GM19324 (cell line): ENCODE data around the gene EPSTI1.
"Not testable (repeated sequence)": the region's sequence is repeated elsewhere in the genome, so short reads cannot be mapped to it uniquely, and the experiment has no call there.

Source experiments
- ATAC-seq: cut with Tn5 transposase; IDR thresholded peaks from one replicate; pipeline ENCODE4 v1.9.1; 2021; ENCODE audit warnings: mild to moderate bottlenecking, moderate library complexity; ENCODE audit not compliant: unreplicated experiment, low FRiP score

EPSTI1 gene

DNA sequence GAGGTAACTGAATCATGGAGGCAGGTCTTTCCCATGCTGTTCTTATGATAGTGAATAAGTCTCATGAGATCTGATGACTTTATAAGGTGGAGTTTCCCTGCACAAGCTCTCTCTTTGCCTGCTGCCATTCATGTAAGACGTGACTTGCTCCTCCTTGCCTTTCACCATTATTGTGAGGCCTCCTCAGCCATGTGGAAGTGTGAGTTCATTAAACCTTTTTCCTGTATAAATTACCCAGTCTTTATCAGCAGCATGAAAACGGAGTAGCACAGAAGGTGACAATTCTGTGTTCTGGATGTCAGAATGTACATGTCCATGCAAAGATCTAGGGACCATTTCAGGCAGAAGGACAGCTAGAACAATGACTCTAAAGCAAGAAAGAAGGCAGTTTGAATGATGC is 129.7 kb downstream of the EPSTI1 start:
- ATAC-seq: not testable (repeated sequence)

DNA sequence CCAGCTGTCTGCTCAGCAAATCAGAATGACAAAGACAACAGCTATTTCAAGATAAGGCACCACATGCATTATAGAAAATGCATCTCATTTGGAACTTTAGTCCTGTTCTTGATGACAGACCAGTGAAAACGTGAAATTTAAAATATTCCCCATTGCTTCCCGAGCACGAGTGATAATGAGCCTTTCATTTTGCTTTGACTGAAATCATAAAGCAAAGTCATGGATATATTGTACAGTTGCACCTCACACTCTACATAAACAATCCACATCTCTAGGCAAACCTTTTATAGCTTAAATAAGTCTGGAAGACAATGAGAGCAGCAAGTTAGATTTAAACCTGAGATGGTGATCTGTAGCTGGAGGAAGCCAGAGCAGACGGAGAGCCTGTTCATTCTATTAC is 131.6 kb downstream of the EPSTI1 start:
- no peak for ATAC-seq

DNA sequence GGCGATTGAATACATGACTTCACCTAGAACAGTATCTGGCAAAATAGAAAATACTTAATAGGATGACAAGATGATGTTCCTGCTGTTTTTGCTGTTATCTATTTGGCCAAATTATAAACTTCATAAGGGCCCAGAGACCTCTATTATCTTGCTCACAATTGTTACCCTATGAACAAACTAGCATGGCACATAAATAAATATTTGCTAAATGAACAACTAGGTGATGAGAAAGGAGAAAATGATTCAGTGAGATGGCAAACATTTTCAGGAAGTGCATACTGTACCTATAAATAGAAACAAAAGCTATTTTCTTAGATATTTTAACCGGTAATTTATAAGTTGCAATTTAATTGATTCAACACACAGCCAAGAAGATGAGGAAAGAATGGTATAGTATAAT is 132.3 kb downstream of the EPSTI1 start:
- no peak for ATAC-seq

DNA sequence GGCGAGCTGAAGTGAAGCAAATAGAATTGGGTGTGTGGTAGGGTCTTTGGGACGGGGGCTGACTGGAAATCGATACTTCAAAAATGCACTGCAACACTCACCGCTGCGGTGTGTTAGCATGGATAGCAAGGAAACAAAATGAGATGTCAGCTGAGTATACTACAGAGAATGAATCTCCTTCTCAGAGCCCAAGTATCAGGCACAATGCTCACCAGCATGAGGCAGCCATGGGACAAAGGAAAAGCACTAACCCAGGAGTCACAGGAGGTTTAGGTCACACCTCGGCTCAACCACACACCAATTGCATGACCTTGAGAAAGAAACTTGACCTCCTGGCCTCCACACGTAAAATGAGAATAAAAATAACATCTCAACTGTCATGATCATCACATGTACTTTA is 136.6 kb downstream of the EPSTI1 start:
- ATAC-seq: no peak

DNA sequence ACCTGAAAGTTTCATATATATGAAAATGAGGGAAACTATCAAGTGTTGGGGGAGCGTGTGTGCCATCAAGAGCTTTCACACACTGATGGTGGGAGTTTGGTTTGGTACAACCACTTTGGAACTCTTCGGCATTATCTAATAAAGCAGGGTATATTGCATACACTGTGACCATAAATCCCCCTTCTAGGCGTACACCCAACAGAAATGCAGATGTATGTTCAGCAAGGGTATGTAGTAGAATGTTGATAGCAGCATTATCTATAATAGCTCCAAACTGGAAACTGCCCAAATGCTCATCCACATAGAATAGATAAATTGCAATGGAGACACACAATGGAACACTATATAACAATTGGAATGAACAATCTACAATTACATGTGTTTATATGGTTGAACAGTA is 139.9 kb downstream of the EPSTI1 start:
- no peak for ATAC-seq

DNA sequence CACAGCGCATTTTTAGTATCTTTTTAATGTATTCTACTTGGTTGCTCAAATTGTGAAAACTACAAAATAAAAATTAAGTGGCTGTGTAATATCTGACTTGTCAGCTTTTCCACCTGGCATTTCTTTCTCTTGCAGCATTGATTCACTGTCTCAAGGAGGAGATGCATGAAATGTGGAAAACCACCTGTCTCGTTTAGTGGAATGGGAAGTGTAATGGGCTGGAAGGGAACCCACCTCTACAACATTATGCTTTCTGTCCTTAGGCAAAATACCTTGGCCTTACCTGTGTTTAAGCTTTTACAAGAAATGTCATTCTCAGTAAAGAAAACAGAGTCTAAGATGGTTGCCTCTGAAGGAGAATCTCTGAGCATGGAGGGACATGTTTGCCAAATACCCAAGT is 142.8 kb downstream of the EPSTI1 start:
- ATAC-seq: no peak

DNA sequence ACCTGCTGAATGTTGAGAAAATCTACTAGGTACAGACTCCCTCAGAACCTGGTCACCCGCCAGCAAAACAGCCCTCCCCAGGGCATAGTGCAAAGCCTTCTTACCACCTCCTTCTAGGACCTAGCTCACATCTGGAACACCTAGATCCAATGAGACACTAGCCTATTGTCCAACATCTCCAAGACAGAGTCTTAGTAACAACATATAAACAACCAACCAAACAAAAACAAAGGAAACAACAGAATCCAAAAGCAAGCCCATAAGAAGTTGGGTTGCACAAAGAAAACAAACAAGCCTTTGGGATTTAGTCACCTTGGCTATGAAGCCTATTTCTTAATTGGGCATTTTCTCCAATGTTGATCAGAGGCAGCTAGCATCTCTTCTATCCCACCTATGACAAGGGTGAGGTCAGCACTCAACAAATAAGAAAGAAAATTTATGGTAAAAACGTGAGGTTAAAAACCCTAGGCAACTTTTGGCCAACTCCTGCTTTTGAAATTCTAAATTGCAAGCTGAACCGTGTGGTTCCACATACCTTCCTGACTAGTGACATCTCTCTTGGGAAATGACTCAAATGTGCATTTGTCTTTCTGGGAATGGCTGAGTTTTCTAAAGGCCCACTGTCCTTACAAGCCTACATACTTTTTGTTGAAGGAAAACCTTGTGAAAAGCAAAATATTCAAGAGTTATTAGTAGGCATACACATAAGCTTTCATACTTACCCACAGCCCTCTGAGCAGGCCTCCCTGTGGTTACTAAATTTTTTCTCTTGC is 144.0 kb downstream of the EPSTI1 start:
- no peak for ATAC-seq

DNA sequence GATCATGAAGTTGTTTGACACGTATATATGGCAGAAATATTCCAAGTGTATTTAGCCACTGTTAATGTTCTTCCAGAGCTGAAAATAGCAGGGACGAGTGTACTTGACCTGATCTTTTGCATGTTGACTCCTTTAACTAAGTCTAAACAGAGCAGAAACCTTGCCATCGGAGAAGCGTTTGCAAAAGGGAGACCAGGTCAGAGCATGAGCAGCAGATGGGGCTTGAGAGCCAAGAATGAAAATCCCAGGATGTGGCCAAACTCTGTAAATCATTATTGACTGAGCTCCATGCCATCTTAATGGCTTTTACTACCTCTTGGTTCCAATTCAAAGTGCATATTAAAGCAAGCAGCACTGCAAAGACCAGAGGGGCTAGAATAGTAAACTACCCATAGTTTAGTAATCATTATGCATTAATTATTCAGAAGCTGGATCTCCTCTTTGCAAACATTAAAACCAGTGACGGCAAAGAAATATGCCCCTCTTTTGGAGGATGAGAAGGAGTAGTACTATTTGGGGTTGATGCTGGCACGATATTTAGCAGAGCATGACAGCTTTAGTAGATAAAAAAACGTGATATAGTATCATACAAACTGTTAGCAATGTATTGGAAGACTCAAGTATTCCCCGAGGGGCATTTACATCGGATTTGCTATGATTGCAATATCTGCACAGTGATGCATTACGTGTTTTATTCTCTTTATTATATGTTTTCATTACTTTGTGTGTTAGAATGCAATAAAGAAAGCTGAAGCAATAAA is 154.9 kb downstream of the EPSTI1 start:
- ATAC-seq: no peak
